NCI-H2171 treated with DMSO at 0.1 percent for 48 hours (cell line): Measurements from ENCODE around the gene YIPF1.
A peak's percentile ranks its signal among the peaks of the same experiment; 100 is the strongest.
"Not testable (repeated sequence)": the region's sequence is repeated elsewhere in the genome, so short reads cannot be mapped to it uniquely, and the experiment has no call there.

Experiments used
- DNase-seq: peaks from one replicate; lab custom pipeline; 2025; lab: John Stamatoyannopoulos, UW

The YIPF1 gene

GRCh38 chr1:53837924-53838653, 51.5 kb downstream of the YIPF1 start, which contains the start of gene NDC1:
TSS of gene NDC1 (minus strand) at chr1:53838296. CDS start at chr1:53838261, 35 bp downstream.
- DNase-seq = peak; percentile 99

GRCh38 chr1:53837646-53837923, 52.0 kb downstream of the YIPF1 start:
- peak; percentile 51 for DNase-seq

GRCh38 chr1:53835491-53835890, 54.1 kb downstream of the YIPF1 start:
- no peak for DNase-seq

- no peak for DNase-seq
Measured at GRCh38 chr1:53834776-53835175, 54.8 kb downstream of the YIPF1 start.

GRCh38 chr1:53833393-53833792, 56.2 kb downstream of the YIPF1 start:
- no peak for DNase-seq

GRCh38 chr1:53826367-53826766, 63.2 kb downstream of the YIPF1 start:
- no peak for DNase-seq

GRCh38 chr1:53825306-53825705, 64.3 kb downstream of the YIPF1 start:
- DNase-seq = no peak

GRCh38 chr1:53822931-53823330, 66.7 kb downstream of the YIPF1 start:
- DNase-seq = no peak

- no peak for DNase-seq
Measured at GRCh38 chr1:53821380-53821779, 68.2 kb downstream of the YIPF1 start.

- DNase-seq = no peak
Measured at GRCh38 chr1:53819387-53819786, 70.2 kb downstream of the YIPF1 start.

GRCh38 chr1:53816584-53816983, 73.0 kb downstream of the YIPF1 start:
- DNase-seq = not testable (repeated sequence)

GRCh38 chr1:53815484-53815883, 74.1 kb downstream of the YIPF1 start:
- DNase-seq = not testable (repeated sequence)

GRCh38 chr1:53811414-53811851, 78.2 kb downstream of the YIPF1 start:
- no peak for DNase-seq

GRCh38 chr1:53810497-53810896, 79.1 kb downstream of the YIPF1 start:
- DNase-seq = no peak

- no peak for DNase-seq
Measured at GRCh38 chr1:53810007-53810406, 79.6 kb downstream of the YIPF1 start.

- DNase-seq = no peak
Measured at GRCh38 chr1:53807916-53808315, 81.7 kb downstream of the YIPF1 start.

GRCh38 chr1:53804791-53805505, 84.6 kb downstream of the YIPF1 start:
- DNase-seq = no peak

GRCh38 chr1:53804181-53804580, 85.4 kb downstream of the YIPF1 start:
- no peak for DNase-seq
